ENCODE measurements around the gene PTGES. TPM values are rescaled to one million over a fixed set of nuclear protein-coding genes. Genes with fewer than 3 reads are reported as not detected.
"Not testable (repeated sequence)": the region's sequence is repeated elsewhere in the genome, so short reads cannot be mapped to it uniquely, and the experiment has no call there.

Gene PTGES
- total RNA-seq, 1 experiment from 2014 or later, result 2.4 TPM

DNA sequence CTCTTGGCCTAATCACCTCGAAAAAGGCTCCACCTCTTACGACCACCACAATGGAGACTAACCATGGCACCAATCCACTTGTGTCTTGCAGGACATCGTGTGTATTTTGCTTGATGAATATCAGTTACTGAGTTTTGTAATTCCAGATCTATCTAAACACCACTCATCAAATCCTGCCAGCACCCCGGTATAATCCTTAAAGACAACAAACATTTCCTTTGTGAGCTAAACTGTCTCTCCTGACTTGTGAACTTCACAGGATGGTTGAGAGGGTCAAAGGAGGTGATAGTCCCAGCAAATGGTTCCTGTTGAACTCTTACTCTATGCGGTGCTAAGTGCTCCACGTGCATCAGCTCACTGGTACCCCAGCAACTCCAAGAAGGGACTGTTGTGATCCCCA is 46.1 kb upstream of the PTGES start:
- Histone ChIP-seq H3K4me2 (ENCODE audit: insufficient read depth, insufficient read length, low read length) (no peak overlapping the region), H2AK5ac (ENCODE audit: insufficient read length, low read length) (no peak overlapping the region), H4K5ac (ENCODE audit: insufficient read length, low read depth, low read length) (no peak overlapping the region), H3K27me3 (ENCODE audit: insufficient read depth, low read length) (no peaks in the 10 kb centered on the region), H4K91ac (ENCODE audit: insufficient read length, low read depth, low read length) (no peak overlapping the region), H3K27ac (ENCODE audit: insufficient read length, low read depth, low read length) (no peak overlapping the region), H3K4ac (ENCODE audit: low read depth, low read length) (no peak overlapping the region), H3K56ac (ENCODE audit: insufficient read length, low read depth, low read length) (no peak overlapping the region), H4K8ac (replicated peaks; ENCODE audit: insufficient read length, low read depth, low read length) (no peak overlapping the region), H3K23me2 (ENCODE audit: insufficient read length, low read depth, low read length, poor library complexity, severe bottlenecking) (peaks cover 6% of the 10 kb centered on the region), H3K14ac (ENCODE audit: insufficient read depth, low read length) (no peak overlapping the region), H2AFZ (ENCODE audit: low read length) (no peak overlapping the region), H3K4me1 (ENCODE audit: insufficient read depth, low read length) (peaks cover 2% of the 10 kb centered on the region; the same call in 1 of the 2 replicates), H3K9ac (ENCODE audit: extremely low read depth, insufficient read length, low read length) (no peak overlapping the region), H3K79me1 (ENCODE audit: insufficient read depth, low read depth, low read length, poor library complexity, severe bottlenecking) (no peaks in the 10 kb centered on the region), H2BK15ac (ENCODE audit: low read depth, low read length) (no peak overlapping the region), H2BK20ac (ENCODE audit: low read depth, low read length, poor library complexity, severe bottlenecking) (no peak overlapping the region), H3K18ac (ENCODE audit: insufficient read length, low read depth, low read length) (no peak overlapping the region), H3K79me2 (ENCODE audit: insufficient read depth, low read length) (no peaks in the 10 kb centered on the region), H4K20me1 (ENCODE audit: control insufficient read depth, insufficient read depth, insufficient read length) (no peaks in the 10 kb centered on the region), H3K9me3 (ENCODE audit: control insufficient read depth, low read depth, low read length) (no peaks in the 10 kb centered on the region), H3T11ph (ENCODE audit: low read length) (no peak overlapping the region), H2BK12ac (ENCODE audit: insufficient read length, low read depth, low read length) (no peak overlapping the region), H2BK120ac (ENCODE audit: low read depth, low read length, poor library complexity, severe bottlenecking) (no peak overlapping the region), H3K23ac (ENCODE audit: insufficient read length, low read depth, low read length) (no peak overlapping the region), H2BK5ac (ENCODE audit: insufficient read length, low read length) (no peak overlapping the region)
- peaks cover 0 to 2% (median 1%) of the 10 kb centered on the region in 3 experiments; a peak in 3 of 7 replicates for H3K36me3 Mint-ChIP-seq (ENCODE audit: insufficient read depth in 1 of 3, low read depth in 3 of 3)
- peaks cover 2 to 5% of the 10 kb centered on the region in 2 experiments for H3K4me1 Mint-ChIP-seq
- H3K27me3 Mint-ChIP-seq (ENCODE audit: low read depth), result peaks cover 9% of the 10 kb centered on the region
- H3K9me3 Mint-ChIP-seq, result peaks cover 0 to 3% of the 10 kb centered on the region in 2 experiments; a peak in 2 of 5 replicates
- no peak overlapping the region for H3K4me3 Mint-ChIP-seq
- no peak for TF ChIP-seq CTCF (conservative IDR thresholded peaks at IDR 0.05)
- WGBS (ENCODE audit: extremely low coverage, insufficient read length, low lambda C conversion rate), result no CpG with 5 or more reads among the region's 6 CpGs
- no peak for DNase-seq
- H3K27ac Mint-ChIP-seq, result no peak overlapping the region

DNA sequence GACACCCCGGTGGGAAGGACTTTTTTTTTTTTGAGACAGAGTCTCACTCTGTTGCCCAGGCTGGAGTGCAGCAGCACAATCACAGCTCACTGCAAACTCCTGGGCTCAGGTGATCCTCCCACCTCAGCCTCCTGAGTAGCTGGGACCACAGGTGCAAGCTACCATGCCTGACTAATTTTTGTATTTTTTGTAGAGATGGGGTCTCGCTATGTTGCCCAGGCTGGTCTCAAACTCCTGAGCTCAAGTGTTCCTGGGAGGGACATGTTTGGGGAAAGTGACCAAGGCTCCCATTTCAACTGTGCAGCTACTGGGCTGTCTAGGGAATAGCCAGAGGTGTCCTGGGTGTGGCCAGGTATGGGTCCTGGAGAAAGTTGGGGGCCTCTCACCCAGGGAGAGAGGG is 43.2 kb upstream of the PTGES start:
- H3K4me3 Mint-ChIP-seq; H2AK5ac ChIP-seq (ENCODE audit: insufficient read length, low read length); H3K14ac ChIP-seq (ENCODE audit: insufficient read depth, low read length); H2BK5ac ChIP-seq (ENCODE audit: insufficient read length, low read length); H4K91ac ChIP-seq (ENCODE audit: insufficient read length, low read depth, low read length); H2AFZ ChIP-seq (ENCODE audit: low read length); H3K4me1 Mint-ChIP-seq; H3K27me3 ChIP-seq (ENCODE audit: insufficient read depth, low read length); H3K23me2 ChIP-seq (ENCODE audit: insufficient read length, low read depth, low read length, poor library complexity, severe bottlenecking); H3K18ac ChIP-seq (ENCODE audit: insufficient read length, low read depth, low read length); H4K5ac ChIP-seq (ENCODE audit: insufficient read length, low read depth, low read length); H3K27ac ChIP-seq (ENCODE audit: insufficient read length, low read depth, low read length); H3K56ac ChIP-seq (ENCODE audit: insufficient read length, low read depth, low read length); H3K36me3 Mint-ChIP-seq (ENCODE audit: insufficient read depth in 1 of 3, low read depth in 3 of 3); H3K9me3 ChIP-seq (ENCODE audit: control insufficient read depth, low read depth, low read length); H2BK20ac ChIP-seq (ENCODE audit: low read depth, low read length, poor library complexity, severe bottlenecking); H4K20me1 ChIP-seq (ENCODE audit: control insufficient read depth, insufficient read depth, insufficient read length); H3K79me1 ChIP-seq (ENCODE audit: insufficient read depth, low read depth, low read length, poor library complexity, severe bottlenecking); H3K4me2 ChIP-seq (ENCODE audit: insufficient read depth, insufficient read length, low read length); H3K9me3 Mint-ChIP-seq; H3K27ac Mint-ChIP-seq; H3K23ac ChIP-seq (ENCODE audit: insufficient read length, low read depth, low read length); H3K9ac ChIP-seq (ENCODE audit: extremely low read depth, insufficient read length, low read length); H2BK12ac ChIP-seq (ENCODE audit: insufficient read length, low read depth, low read length); DNase-seq; H3K4ac ChIP-seq (ENCODE audit: low read depth, low read length); H4K8ac ChIP-seq (replicated peaks; ENCODE audit: insufficient read length, low read depth, low read length); H2BK120ac ChIP-seq (ENCODE audit: low read depth, low read length, poor library complexity, severe bottlenecking); H3T11ph ChIP-seq (ENCODE audit: low read length); H2BK15ac ChIP-seq (ENCODE audit: low read depth, low read length); H3K4me1 ChIP-seq (ENCODE audit: insufficient read depth, low read length); H3K79me2 ChIP-seq (ENCODE audit: insufficient read depth, low read length): not testable (repeated sequence)
- H3K27me3 Mint-ChIP-seq (ENCODE audit: low read depth), result peaks cover 12% of the 10 kb centered on the region
- WGBS (ENCODE audit: extremely low coverage, insufficient read length, low lambda C conversion rate), result no CpG with 5 or more reads among the region's 2 CpGs

All from H9 (cell line).